ENCODE measurements around the gene MPDU1. TPM values are rescaled to one million over a fixed set of nuclear protein-coding genes. Genes with fewer than 3 reads are reported as not detected.

The MPDU1 gene
- total RNA-seq, 1 donor from 2014 or later = 61.8 TPM

GRCh38 chr17:7572338-7572587 is 11.4 kb upstream of the MPDU1 start:
- peaks cover 6% of the 10 kb centered on the region for H3K27me3 Mint-ChIP-seq
- H3K9me3 Mint-ChIP-seq = no peaks in the 10 kb centered on the region
- H3K36me3 Mint-ChIP-seq = peaks cover 45% of the 10 kb centered on the region
- H3K27ac Mint-ChIP-seq = peak overlapping the region; percentile 100
- H3K4me3 Mint-ChIP-seq = peak overlapping the region; percentile 99
- TF ChIP-seq, protein P1, sequence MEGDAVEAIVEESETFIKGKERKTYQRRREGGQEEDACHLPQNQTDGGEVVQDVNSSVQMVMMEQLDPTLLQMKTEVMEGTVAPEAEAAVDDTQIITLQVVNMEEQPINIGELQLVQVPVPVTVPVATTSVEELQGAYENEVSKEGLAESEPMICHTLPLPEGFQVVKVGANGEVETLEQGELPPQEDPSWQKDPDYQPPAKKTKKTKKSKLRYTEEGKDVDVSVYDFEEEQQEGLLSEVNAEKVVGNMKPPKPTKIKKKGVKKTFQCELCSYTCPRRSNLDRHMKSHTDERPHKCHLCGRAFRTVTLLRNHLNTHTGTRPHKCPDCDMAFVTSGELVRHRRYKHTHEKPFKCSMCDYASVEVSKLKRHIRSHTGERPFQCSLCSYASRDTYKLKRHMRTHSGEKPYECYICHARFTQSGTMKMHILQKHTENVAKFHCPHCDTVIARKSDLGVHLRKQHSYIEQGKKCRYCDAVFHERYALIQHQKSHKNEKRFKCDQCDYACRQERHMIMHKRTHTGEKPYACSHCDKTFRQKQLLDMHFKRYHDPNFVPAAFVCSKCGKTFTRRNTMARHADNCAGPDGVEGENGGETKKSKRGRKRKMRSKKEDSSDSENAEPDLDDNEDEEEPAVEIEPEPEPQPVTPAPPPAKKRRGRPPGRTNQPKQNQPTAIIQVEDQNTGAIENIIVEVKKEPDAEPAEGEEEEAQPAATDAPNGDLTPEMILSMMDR (conservative IDR thresholded peaks at IDR 0.05) = no peak
- H3K4me1 Mint-ChIP-seq (ENCODE audit: unreplicated experiment) = peaks cover 30% of the 10 kb centered on the region
- DNase-seq (ENCODE audit: extremely low spot score, unreplicated experiment) = no peak

DNA sequence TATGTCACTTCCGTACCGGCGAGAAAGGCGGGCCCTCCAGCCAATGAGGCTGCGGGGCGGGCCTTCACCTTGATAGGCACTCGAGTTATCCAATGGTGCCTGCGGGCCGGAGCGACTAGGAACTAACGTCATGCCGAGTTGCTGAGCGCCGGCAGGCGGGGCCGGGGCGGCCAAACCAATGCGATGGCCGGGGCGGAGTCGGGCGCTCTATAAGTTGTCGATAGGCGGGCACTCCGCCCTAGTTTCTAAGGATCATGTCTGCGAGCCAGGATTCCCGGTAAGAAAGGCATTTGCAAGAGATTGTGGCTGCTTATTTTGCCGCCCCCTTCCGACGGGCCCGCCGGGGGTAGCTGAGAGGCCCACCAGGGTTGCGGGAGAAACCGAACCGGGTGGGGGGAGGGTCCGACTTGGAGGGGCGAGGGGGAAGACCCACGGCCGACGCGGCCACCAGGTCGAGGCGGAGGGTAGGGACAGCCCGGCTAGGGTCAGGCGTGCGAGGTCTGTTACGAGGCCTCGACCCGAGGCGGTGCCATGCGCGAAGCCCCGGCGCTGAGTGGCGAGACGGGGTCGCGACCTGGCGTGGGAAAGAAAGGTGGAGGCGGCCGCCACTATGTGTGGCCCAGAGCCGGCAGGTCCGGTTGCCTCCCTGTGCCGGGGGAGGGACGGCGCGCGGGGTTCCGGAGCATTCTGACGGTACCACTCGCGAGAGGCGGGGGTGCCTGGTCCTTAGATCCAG is 10.9 kb upstream of the MPDU1 start:
- peak overlapping the region; percentile 99 for H3K4me3 Mint-ChIP-seq
- DNase-seq (ENCODE audit: extremely low spot score, unreplicated experiment) = peak; percentile 100
- H3K36me3 Mint-ChIP-seq = peaks cover 45% of the 10 kb centered on the region
- H3K4me1 Mint-ChIP-seq (ENCODE audit: unreplicated experiment) = peaks cover 31% of the 10 kb centered on the region
- no peaks in the 10 kb centered on the region for H3K9me3 Mint-ChIP-seq
- H3K27ac Mint-ChIP-seq = peak overlapping the region; percentile 100
- TF ChIP-seq, protein P1 (conservative IDR thresholded peaks at IDR 0.05) = no peak
- H3K27me3 Mint-ChIP-seq = peaks cover 6% of the 10 kb centered on the region

DNA sequence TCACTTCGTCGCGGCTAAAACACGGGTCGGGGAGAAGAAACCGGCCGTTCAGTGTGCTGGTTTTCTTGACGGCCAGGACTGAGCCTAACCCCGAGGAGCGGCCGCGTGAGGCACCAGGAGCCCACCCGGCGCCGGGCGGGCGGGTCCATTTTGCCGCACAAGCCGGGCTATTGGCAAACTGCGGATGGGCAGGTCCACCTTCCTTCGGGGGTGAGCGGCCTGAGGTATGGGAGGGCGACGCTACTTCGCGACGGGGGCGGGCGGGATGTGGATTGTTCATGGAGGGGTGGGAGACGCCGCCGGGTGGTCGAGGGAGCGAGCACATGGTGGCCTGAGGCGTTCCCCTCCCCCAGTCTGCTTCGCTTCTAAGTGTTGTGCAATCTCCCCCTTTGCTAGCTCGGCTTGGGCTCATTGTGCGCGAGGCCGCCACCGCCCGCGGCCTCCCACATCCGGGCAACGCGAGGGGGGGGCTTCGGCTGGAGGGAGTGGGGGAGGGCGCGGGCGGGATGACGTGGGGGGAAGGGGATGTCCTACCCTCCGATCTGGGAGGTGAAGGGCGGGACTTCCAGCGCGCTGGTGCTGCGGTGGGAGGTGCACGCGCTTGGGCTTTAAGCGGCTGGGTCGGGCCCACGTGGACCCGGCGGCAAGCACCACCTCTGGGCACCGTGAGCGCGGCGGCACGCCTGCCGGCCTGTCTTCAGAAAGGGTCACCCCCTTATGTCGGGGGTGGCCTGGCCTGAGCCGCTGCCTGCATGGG is 10.2 kb upstream of the MPDU1 start:
- Mint-ChIP-seq H3K4me3 (peak overlapping the region; percentile 99), H3K27ac (peak overlapping the region; percentile 100), H3K27me3 (peaks cover 6% of the 10 kb centered on the region), H3K9me3 (no peaks in the 10 kb centered on the region), H3K4me1 (ENCODE audit: unreplicated experiment) (peaks cover 38% of the 10 kb centered on the region), H3K36me3 (peaks cover 50% of the 10 kb centered on the region)
- peak; percentile 90 for DNase-seq (ENCODE audit: extremely low spot score, unreplicated experiment)
- TF ChIP-seq, protein P1 (conservative IDR thresholded peaks at IDR 0.05) = no peak

- TF ChIP-seq, protein P1 (conservative IDR thresholded peaks at IDR 0.05) = no peak
- H3K36me3 Mint-ChIP-seq = peaks cover 51% of the 10 kb centered on the region
- no peaks in the 10 kb centered on the region for H3K9me3 Mint-ChIP-seq
- H3K4me1 Mint-ChIP-seq (ENCODE audit: unreplicated experiment) = peaks cover 44% of the 10 kb centered on the region
- no peak for DNase-seq (ENCODE audit: extremely low spot score, unreplicated experiment)
- H3K27ac Mint-ChIP-seq = peak overlapping the region; percentile 100
- H3K27me3 Mint-ChIP-seq = peaks cover 6% of the 10 kb centered on the region
- H3K4me3 Mint-ChIP-seq = peak overlapping the region; percentile 99
These were observed 9.3 kb upstream of the MPDU1 start for GRCh38 chr17:7574176-7574953.

- H3K4me3 Mint-ChIP-seq = peak overlapping the region; percentile 99
- H3K27ac Mint-ChIP-seq = peak overlapping the region; percentile 100
- H3K36me3 Mint-ChIP-seq = peaks cover 49% of the 10 kb centered on the region
- no peaks in the 10 kb centered on the region for H3K9me3 Mint-ChIP-seq
- TF ChIP-seq, protein P1 (conservative IDR thresholded peaks at IDR 0.05) = no peak
- H3K27me3 Mint-ChIP-seq = peaks cover 6% of the 10 kb centered on the region
- peaks cover 55% of the 10 kb centered on the region for H3K4me1 Mint-ChIP-seq (ENCODE audit: unreplicated experiment)
- no peak for DNase-seq (ENCODE audit: extremely low spot score, unreplicated experiment)
These were observed 8.2 kb upstream of the MPDU1 start for GRCh38 chr17:7575481-7575883.

Data from type B pancreatic cell (in vitro differentiated cells).